Lower leg skin (tissue), 3 donors: Measurements from ENCODE around the gene NCL.

ENCODE experiments used
- POLR2A ChIP-seq, 2 donors: fragments of 450-650 bp; IDR thresholded peaks; one replicate each; pipeline ENCODE4 v1.6.1; 2016 to 2017; ENCODE audit warnings: antibody characterized with exemption in 2 of 2, mild to moderate bottlenecking in 1 of 2, moderate library complexity in 1 of 2
- TF ChIP-seq, protein P1 (sequence below), 3 donors: fragments of 450-650 bp; IDR thresholded peaks; one replicate each; pipeline ENCODE4 v1.5.1; 2016; ENCODE audit warnings: antibody characterized with exemption in 3 of 3, mild to moderate bottlenecking in 3 of 3, moderate library complexity in 2 of 3

DNA sequence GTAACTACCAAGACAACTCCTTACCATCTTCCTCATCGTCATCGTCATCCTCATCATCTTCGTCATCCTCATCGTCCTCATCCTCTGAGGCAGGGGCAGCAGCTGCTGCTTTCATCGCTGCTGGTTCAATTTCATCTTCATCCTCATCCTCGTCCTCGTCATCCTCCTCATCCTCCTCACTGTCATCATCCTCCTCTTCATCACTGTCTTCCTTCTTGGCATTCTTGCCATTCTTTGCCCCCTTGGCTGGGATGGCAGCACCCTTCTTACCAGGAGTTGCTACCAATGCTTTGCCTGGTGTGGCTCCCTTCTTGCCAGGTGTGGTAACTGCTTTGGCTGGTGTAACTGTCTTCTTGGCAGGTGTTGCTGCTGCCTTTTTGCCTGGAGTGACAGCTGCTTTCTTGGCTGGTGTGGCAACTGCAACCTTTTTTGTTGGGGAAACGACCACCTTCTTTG, 2.7 kb downstream of the NCL start:
- no peak for TF ChIP-seq POLR2A (IDR thresholded peaks at IDR 0.05)
- TF ChIP-seq, protein P1, sequence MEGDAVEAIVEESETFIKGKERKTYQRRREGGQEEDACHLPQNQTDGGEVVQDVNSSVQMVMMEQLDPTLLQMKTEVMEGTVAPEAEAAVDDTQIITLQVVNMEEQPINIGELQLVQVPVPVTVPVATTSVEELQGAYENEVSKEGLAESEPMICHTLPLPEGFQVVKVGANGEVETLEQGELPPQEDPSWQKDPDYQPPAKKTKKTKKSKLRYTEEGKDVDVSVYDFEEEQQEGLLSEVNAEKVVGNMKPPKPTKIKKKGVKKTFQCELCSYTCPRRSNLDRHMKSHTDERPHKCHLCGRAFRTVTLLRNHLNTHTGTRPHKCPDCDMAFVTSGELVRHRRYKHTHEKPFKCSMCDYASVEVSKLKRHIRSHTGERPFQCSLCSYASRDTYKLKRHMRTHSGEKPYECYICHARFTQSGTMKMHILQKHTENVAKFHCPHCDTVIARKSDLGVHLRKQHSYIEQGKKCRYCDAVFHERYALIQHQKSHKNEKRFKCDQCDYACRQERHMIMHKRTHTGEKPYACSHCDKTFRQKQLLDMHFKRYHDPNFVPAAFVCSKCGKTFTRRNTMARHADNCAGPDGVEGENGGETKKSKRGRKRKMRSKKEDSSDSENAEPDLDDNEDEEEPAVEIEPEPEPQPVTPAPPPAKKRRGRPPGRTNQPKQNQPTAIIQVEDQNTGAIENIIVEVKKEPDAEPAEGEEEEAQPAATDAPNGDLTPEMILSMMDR (IDR thresholded peaks at IDR 0.05): no peak
